Sigmoid colon (tissue), 7 donors: ENCODE results near the gene HID1. TPM values are rescaled to one million over a fixed set of nuclear protein-coding genes. Genes with fewer than 3 reads are reported as not detected.

Experiments
- DNase-seq: peaks from one replicate; pipeline ENCODE4 v3.0.0-alpha.2; 2019
- H3K27ac ChIP-seq, 4 donors: fragments of 200-600 bp; sonication (generic); one replicate each; pipeline ENCODE4 v1.5.1; 2016 to 2019; ENCODE audit warnings: mild to moderate bottlenecking in 1 of 4
- H3K27me3 ChIP-seq, 3 donors: fragments of 200-600 bp; sonication (generic); one replicate each; pipeline ENCODE4 v1.5.1; 2019; ENCODE audit warnings: mild to moderate bottlenecking in 1 of 3
- H3K36me3 ChIP-seq, 4 donors: fragments of 200-600 bp; sonication (generic); one replicate each; pipeline ENCODE4 v1.5.1; 2016 to 2019
- H3K4me1 ChIP-seq, 4 donors: fragments of 200-600 bp; sonication (generic); one replicate each; pipeline ENCODE4 v1.5.1; 2017 to 2019
- H3K4me3 ChIP-seq, 4 donors: fragments of 200-600 bp; sonication (generic); one replicate each; pipeline ENCODE4 v1.5.1; 2017 to 2019; ENCODE audit warnings: mild to moderate bottlenecking in 2 of 4, moderate library complexity in 1 of 4
- H3K9me3 ChIP-seq, 4 donors: fragments of 200-600 bp in 3 of 4; sonication (generic) in 3 of 4; one replicate each; pipeline versions ENCODE4 v1.5.1 to v1.6.1; 2013 to 2019
- CTCF ChIP-seq, 4 experiments: fragments of 450-650 bp in 3 of 4; fragments of 200-600 bp in 1 of 4; IDR thresholded peaks; one replicate each; pipeline ENCODE4 v1.5.1; 2016 to 2019; ENCODE audit warnings: antibody characterized with exemption in 4 of 4, mild to moderate bottlenecking in 3 of 4, moderate library complexity in 2 of 4
- EP300 ChIP-seq, 4 donors: sonication (generic); formaldehyde crosslinking; IDR thresholded peaks; one replicate each; pipeline ENCODE4 v1.6.1; 2017; ENCODE audit warnings: antibody characterized with exemption in 4 of 4
- POLR2A ChIP-seq, 2 donors: fragments of 450-650 bp; IDR thresholded peaks; one replicate each; pipeline ENCODE4 v1.6.1; 2016; ENCODE audit warnings: antibody characterized with exemption in 2 of 2, mild to moderate bottlenecking in 2 of 2, moderate library complexity in 2 of 2
- POLR2AphosphoS5 ChIP-seq, 4 donors: sonication (generic); formaldehyde crosslinking; IDR thresholded peaks; one replicate each; pipeline ENCODE4 v1.6.1; 2017; ENCODE audit warnings: antibody characterized with exemption in 4 of 4
- WGBS, 2 donors: extraction: QIAGEN DNeasy Blood & Tissue Kit; methylation state at CpG; one replicate each; pipeline ENCODE4 v1.1.7; 2013; 5-methylcytosine and 5-hydroxymethylcytosine counted together
- intact Hi-C: fragments of 100-400 bp; cut with DNase I; formaldehyde crosslinking; loops from one replicate; pipeline ENCODE4 v1.15.1; 2023
- polyA plus RNA-seq, 3 donors: library from polyadenylated mRNA; stranded (reverse); fragments of 200-250 nt; gene quantifications; one replicate each; pipeline ENCODE4 v1.2.3, GENCODE V29; 2013
- total RNA-seq, 4 donors: library from RNA; depleted of rRNA; stranded (reverse); fragments of >200 nt; gene quantifications; one replicate each; pipeline ENCODE4 v1.1.0, GENCODE V29; 2016
- donor health status: healthy with polysubstance abuse.
- donor health status: Bipolar disorder and iron deficiency.
- donor health status: healthy.

HID1 gene
- total and polyA plus RNA-seq, 7 donors = 7.1 to 34.8 (median 21.6) TPM

- intact Hi-C loops = no loop called here
- no peak for TF ChIP-seq EP300 (IDR thresholded peaks at IDR 0.05)
- no peak for TF ChIP-seq POLR2A (IDR thresholded peaks at IDR 0.05)
- no peak for TF ChIP-seq POLR2AphosphoS5 (IDR thresholded peaks at IDR 0.05)
- TF ChIP-seq CTCF (IDR thresholded peaks at IDR 0.05) = no peak
- Histone ChIP-seq H3K4me3 (no peak overlapping the region), H3K9me3 (no peaks in the 10 kb centered on the region), H3K36me3 (no peaks in the 10 kb centered on the region), H3K27me3 (peaks cover 0 to 17% (median 7%) of the 10 kb centered on the region in 3 donors), H3K27ac (no peak overlapping the region), H3K4me1 (no peaks in the 10 kb centered on the region)
- WGBS, 2 donors = 58 to 75% methylated on average over 14 of the region's 14 CpGs
- DNase-seq = no peak
Observed at GRCh38 chr17:74901353-74902135, 71.0 kb downstream of the HID1 start.

Other genes starting within 250 kb of the HID1 start
- 1 to 10 TPM in 3 of 4 donors, under 1 TPM in 1; 0.54 to 4.1 (median 1.4) TPM for gene RAB37, start 235.5 kb downstream of the HID1 start, total RNA-seq
- 10 to 100 TPM; 15.2 to 28.8 (median 16.9) TPM for gene RAB37, start 235.5 kb downstream of the HID1 start, polyA plus RNA-seq
- 10 to 100 TPM in 1 of 4 donors, 1 to 10 TPM in 3; 6.6 to 12.5 (median 7.3) TPM for gene NHERF1, start 224.1 kb downstream of the HID1 start, total RNA-seq
- gene NHERF1, start 224.1 kb downstream of the HID1 start, polyA plus RNA-seq = 100 to 1,000 TPM; 122 to 420 (median 194) TPM
- gene NAT9, start 196.4 kb downstream of the HID1 start, total RNA-seq = 10 to 100 TPM; 14.3 to 29.9 (median 21.7) TPM
- gene NAT9, start 196.4 kb downstream of the HID1 start, polyA plus RNA-seq = 10 to 100 TPM; 11.3 to 36.4 (median 14.4) TPM
- gene GRIN2C, start 112.9 kb downstream of the HID1 start, total RNA-seq = under 1 TPM in 1 of 4 donors, not detected in 3; 0.49 TPM
- gene GRIN2C, start 112.9 kb downstream of the HID1 start, polyA plus RNA-seq = under 1 TPM in 1 of 3 donors, not detected in 2; 0.22 TPM
- gene FDXR, start 99.8 kb downstream of the HID1 start, total RNA-seq = 1 to 10 TPM; 3.0 to 8.6 (median 7.1) TPM
- 10 to 100 TPM; 10.8 to 26.9 (median 14.6) TPM for gene FDXR, start 99.8 kb downstream of the HID1 start, polyA plus RNA-seq
- gene FADS6, start 79.1 kb downstream of the HID1 start, total RNA-seq = not detected
- gene FADS6, start 79.1 kb downstream of the HID1 start, polyA plus RNA-seq = 1 to 10 TPM in 2 of 3 donors, under 1 TPM in 1; 0.06 to 1.8 (median 1.6) TPM
- not detected for gene USH1G, start 49.5 kb downstream of the HID1 start, total RNA-seq
- gene USH1G, start 49.5 kb downstream of the HID1 start, polyA plus RNA-seq = under 1 TPM in 1 of 3 donors, not detected in 2; 0.09 TPM
- gene OTOP2, start 48.5 kb downstream of the HID1 start, total RNA-seq = under 1 TPM in 2 of 4 donors, not detected in 2; 0.36 to 0.55 TPM
- gene OTOP2, start 48.5 kb downstream of the HID1 start, polyA plus RNA-seq = 10 to 100 TPM in 1 of 3 donors, 1 to 10 TPM in 2; 4.8 to 21.0 (median 9.5) TPM
- not detected for gene OTOP3, start 36.9 kb downstream of the HID1 start, total RNA-seq
- 1 to 10 TPM in 1 of 3 donors, under 1 TPM in 2; 0.28 to 1.8 (median 0.60) TPM for gene OTOP3, start 36.9 kb downstream of the HID1 start, polyA plus RNA-seq
- gene CDR2L, start 14.9 kb upstream of the HID1 start, total RNA-seq = 10 to 100 TPM in 3 of 4 donors, 1 to 10 TPM in 1; 9.3 to 16.9 (median 10.3) TPM
- gene CDR2L, start 14.9 kb upstream of the HID1 start, polyA plus RNA-seq = 1 to 10 TPM; 2.4 to 3.7 (median 3.0) TPM
- 100 to 1,000 TPM in 1 of 4 donors, 10 to 100 TPM in 3; 46.3 to 104 (median 62.5) TPM for gene MRPL58, start 39.9 kb upstream of the HID1 start, total RNA-seq
- gene MRPL58, start 39.9 kb upstream of the HID1 start, polyA plus RNA-seq = 10 to 100 TPM; 36.6 to 56.9 (median 53.0) TPM
- 100 to 1,000 TPM; 303 to 480 (median 367) TPM for gene ATP5PD, start 74.2 kb upstream of the HID1 start, total RNA-seq
- gene ATP5PD, start 74.2 kb upstream of the HID1 start, polyA plus RNA-seq = 100 to 1,000 TPM; 481 to 726 (median 592) TPM
- gene KCTD2, start 74.5 kb upstream of the HID1 start, total RNA-seq = 10 to 100 TPM; 19.6 to 25.5 (median 21.8) TPM
- 10 to 100 TPM; 12.5 to 24.0 (median 13.8) TPM for gene KCTD2, start 74.5 kb upstream of the HID1 start, polyA plus RNA-seq
- gene SLC16A5, start 115.2 kb upstream of the HID1 start, total RNA-seq = 10 to 100 TPM in 1 of 4 donors, 1 to 10 TPM in 3; 2.6 to 15.0 (median 6.4) TPM
- 10 to 100 TPM in 2 of 3 donors, 1 to 10 TPM in 1; 6.6 to 31.1 (median 13.4) TPM for gene SLC16A5, start 115.2 kb upstream of the HID1 start, polyA plus RNA-seq
- 1 to 10 TPM; 3.2 to 7.8 (median 4.3) TPM for gene ARMC7, start 137.2 kb upstream of the HID1 start, total RNA-seq
- gene ARMC7, start 137.2 kb upstream of the HID1 start, polyA plus RNA-seq = 10 to 100 TPM; 15.0 to 18.9 (median 16.6) TPM
- gene NT5C, start 159.0 kb upstream of the HID1 start, total RNA-seq = 100 to 1,000 TPM in 1 of 4 donors, 10 to 100 TPM in 3; 60.7 to 109 (median 82.4) TPM
- 100 to 1,000 TPM; 102 to 116 (median 110) TPM for gene NT5C, start 159.0 kb upstream of the HID1 start, polyA plus RNA-seq
- gene JPT1, start 181.8 kb upstream of the HID1 start, total RNA-seq = 10 to 100 TPM; 17.5 to 19.1 (median 18.8) TPM
- 100 to 1,000 TPM; 361 to 627 (median 471) TPM for gene JPT1, start 181.8 kb upstream of the HID1 start, polyA plus RNA-seq
- gene SUMO2, start 210.2 kb upstream of the HID1 start, total RNA-seq = 100 to 1,000 TPM in 1 of 4 donors, 10 to 100 TPM in 3; 63.0 to 109 (median 87.1) TPM
- gene SUMO2, start 210.2 kb upstream of the HID1 start, polyA plus RNA-seq = 100 to 1,000 TPM in 2 of 3 donors, 10 to 100 TPM in 1; 69.9 to 130 (median 117) TPM
- gene NUP85, start 232.9 kb upstream of the HID1 start, total RNA-seq = 10 to 100 TPM; 21.1 to 32.2 (median 29.7) TPM
- 10 to 100 TPM; 31.0 to 48.6 (median 42.8) TPM for gene NUP85, start 232.9 kb upstream of the HID1 start, polyA plus RNA-seq